ENCODE measurements around the gene NRXN3. TPM values are rescaled to one million over a fixed set of nuclear protein-coding genes. Genes with fewer than 3 reads are reported as not detected.

NRXN3 gene
- polyA plus RNA-seq, 1 experiment, result 1.1 TPM

DNA sequence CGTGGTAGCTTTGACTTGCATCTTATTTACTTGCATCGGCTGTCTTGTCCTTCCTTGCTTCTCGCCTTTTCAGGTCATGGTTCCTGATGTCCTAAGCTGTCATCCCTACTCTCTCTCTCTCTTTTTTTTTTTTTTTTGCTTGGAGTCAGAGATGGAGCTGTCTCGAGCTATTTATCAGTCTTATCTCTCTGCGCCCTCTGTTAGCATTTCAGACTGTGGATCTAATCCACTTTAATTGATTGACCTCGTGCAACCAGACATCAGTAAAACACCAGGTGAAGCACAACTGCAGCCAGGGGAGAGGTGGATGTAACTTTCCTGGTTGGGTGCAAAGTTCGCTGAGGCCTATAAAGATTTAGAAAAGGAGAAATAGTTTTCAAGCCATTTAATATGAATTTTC lies 1486.3 kb downstream of the NRXN3 start:
- CTCF ChIA-PET, result no interaction called here
- TF ChIP-seq, protein P1, sequence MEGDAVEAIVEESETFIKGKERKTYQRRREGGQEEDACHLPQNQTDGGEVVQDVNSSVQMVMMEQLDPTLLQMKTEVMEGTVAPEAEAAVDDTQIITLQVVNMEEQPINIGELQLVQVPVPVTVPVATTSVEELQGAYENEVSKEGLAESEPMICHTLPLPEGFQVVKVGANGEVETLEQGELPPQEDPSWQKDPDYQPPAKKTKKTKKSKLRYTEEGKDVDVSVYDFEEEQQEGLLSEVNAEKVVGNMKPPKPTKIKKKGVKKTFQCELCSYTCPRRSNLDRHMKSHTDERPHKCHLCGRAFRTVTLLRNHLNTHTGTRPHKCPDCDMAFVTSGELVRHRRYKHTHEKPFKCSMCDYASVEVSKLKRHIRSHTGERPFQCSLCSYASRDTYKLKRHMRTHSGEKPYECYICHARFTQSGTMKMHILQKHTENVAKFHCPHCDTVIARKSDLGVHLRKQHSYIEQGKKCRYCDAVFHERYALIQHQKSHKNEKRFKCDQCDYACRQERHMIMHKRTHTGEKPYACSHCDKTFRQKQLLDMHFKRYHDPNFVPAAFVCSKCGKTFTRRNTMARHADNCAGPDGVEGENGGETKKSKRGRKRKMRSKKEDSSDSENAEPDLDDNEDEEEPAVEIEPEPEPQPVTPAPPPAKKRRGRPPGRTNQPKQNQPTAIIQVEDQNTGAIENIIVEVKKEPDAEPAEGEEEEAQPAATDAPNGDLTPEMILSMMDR (IDR thresholded peaks at IDR 0.05; ENCODE audit: low read depth, low read length), result no peak
- Histone ChIP-seq H3K9me3 (ENCODE audit: control insufficient read depth, insufficient read depth, low read length) (peaks cover 3% of the 10 kb centered on the region; the same call in 1 of the 2 replicates), H3K4me3 (ENCODE audit: low read depth, low read length) (no peak overlapping the region), H3K27ac (ENCODE audit: low read depth, low read length) (no peak overlapping the region), H3K27me3 (ENCODE audit: control insufficient read depth, insufficient read depth, low read length) (no peaks in the 10 kb centered on the region)
- POLR2A ChIA-PET, result no interaction called here
- DNase-seq (ENCODE audit: low read depth, low spot score), result no peak

GRCh38 chr14:79658221-79658620 lies 1488.0 kb downstream of the NRXN3 start:
- TF ChIP-seq, protein P1 (IDR thresholded peaks at IDR 0.05; ENCODE audit: low read depth, low read length), result no peak
- DNase-seq (ENCODE audit: low read depth, low spot score), result no peak
- Histone ChIP-seq H3K27ac (ENCODE audit: low read depth, low read length) (no peak overlapping the region), H3K4me3 (ENCODE audit: low read depth, low read length) (no peak overlapping the region), H3K9me3 (ENCODE audit: control insufficient read depth, insufficient read depth, low read length) (peaks cover 3% of the 10 kb centered on the region; the same call in 1 of the 2 replicates), H3K27me3 (ENCODE audit: control insufficient read depth, insufficient read depth, low read length) (no peaks in the 10 kb centered on the region)
- CTCF ChIA-PET, result no interaction called here
- POLR2A ChIA-PET, result no interaction called here

DNA sequence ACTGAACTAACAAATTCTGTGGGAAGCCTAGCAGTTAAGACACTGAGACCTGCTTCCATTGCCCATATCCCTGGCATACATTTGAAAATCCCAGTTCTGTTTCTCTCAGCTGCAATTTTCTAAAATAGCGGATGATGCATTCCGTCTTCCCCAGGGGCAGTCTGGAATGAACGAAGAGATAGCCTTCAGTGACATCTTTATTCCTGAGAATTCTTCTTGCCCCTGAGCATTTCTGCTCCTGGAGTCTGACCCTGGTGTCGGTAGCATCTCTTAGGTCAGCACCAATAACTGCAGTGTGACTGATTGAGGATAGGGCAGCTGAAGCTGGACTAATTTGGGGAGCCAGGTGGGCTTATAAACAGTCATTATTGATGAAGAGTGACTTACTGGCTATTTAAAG lies 1488.6 kb downstream of the NRXN3 start:
- Histone ChIP-seq H3K27me3 (ENCODE audit: control insufficient read depth, insufficient read depth, low read length) (no peaks in the 10 kb centered on the region), H3K4me3 (ENCODE audit: low read depth, low read length) (no peak overlapping the region), H3K27ac (ENCODE audit: low read depth, low read length) (no peak overlapping the region), H3K9me3 (ENCODE audit: control insufficient read depth, insufficient read depth, low read length) (peaks cover 1% of the 10 kb centered on the region; the same call in 1 of the 2 replicates)
- ChIA-PET POLR2A (no interaction called here), CTCF (no interaction called here)
- TF ChIP-seq, protein P1 (IDR thresholded peaks at IDR 0.05; ENCODE audit: low read depth, low read length), result no peak
- no peak for DNase-seq (ENCODE audit: low read depth, low spot score)

GRCh38 chr14:79660053-79660939 lies 1490.1 kb downstream of the NRXN3 start:
- ChIA-PET CTCF (interaction anchor here (0.5 kb wide), 1 partner anchor 727 kb away, joined by 5 read pairs; no protein-coding TSS in a partner anchor), POLR2A (interaction anchor here (0.5 kb wide), 1 partner anchor 281 kb away, joined by 5 read pairs; no protein-coding TSS in a partner anchor)
- no peak overlapping the region for H3K27ac ChIP-seq (ENCODE audit: low read depth, low read length)
- H3K4me3 ChIP-seq (ENCODE audit: low read depth, low read length), result no peak overlapping the region
- DNase-seq (ENCODE audit: low read depth, low spot score), result no peak
- H3K9me3 ChIP-seq (ENCODE audit: control insufficient read depth, insufficient read depth, low read length), result no peaks in the 10 kb centered on the region
- TF ChIP-seq, protein P1 (IDR thresholded peaks at IDR 0.05; ENCODE audit: low read depth, low read length), result no peak
- H3K27me3 ChIP-seq (ENCODE audit: control insufficient read depth, insufficient read depth, low read length), result no peaks in the 10 kb centered on the region

- no peak overlapping the region for H3K4me3 ChIP-seq (ENCODE audit: low read depth, low read length)
- TF ChIP-seq, protein P1 (IDR thresholded peaks at IDR 0.05; ENCODE audit: low read depth, low read length), result no peak
- H3K27me3 ChIP-seq (ENCODE audit: control insufficient read depth, insufficient read depth, low read length), result no peaks in the 10 kb centered on the region
- no peaks in the 10 kb centered on the region for H3K9me3 ChIP-seq (ENCODE audit: control insufficient read depth, insufficient read depth, low read length)
- CTCF ChIA-PET, result no interaction called here
- no peak overlapping the region for H3K27ac ChIP-seq (ENCODE audit: low read depth, low read length)
- no peak for DNase-seq (ENCODE audit: low read depth, low spot score)
- POLR2A ChIA-PET, result no interaction called here
These were observed 1491.6 kb downstream of the NRXN3 start for GRCh38 chr14:79661752-79662151.

All from AG04450 (cell line).